Mucosa of stomach (tissue), 1 donor: ENCODE results near the gene PRKAG3.
"Not testable (repeated sequence)": the region's sequence is repeated elsewhere in the genome, so short reads cannot be mapped to it uniquely, and the experiment has no call there.

Experiments
- H3K27me3 ChIP-seq: one replicate; pipeline ENCODE4 v1.7.0; 2013; ENCODE audit warnings: mild to moderate bottlenecking, low read length; ENCODE audit not compliant: control insufficient read depth, insufficient read depth
- H3K36me3 ChIP-seq: one replicate; pipeline ENCODE4 v1.7.0; 2013; ENCODE audit warnings: low read length; ENCODE audit not compliant: control insufficient read depth, insufficient read depth
- H3K4me1 ChIP-seq: one replicate; pipeline ENCODE4 v1.7.0; 2013; ENCODE audit warnings: mild to moderate bottlenecking, low read length; ENCODE audit not compliant: control insufficient read depth, insufficient read depth
- H3K4me3 ChIP-seq: one replicate; pipeline ENCODE4 v1.7.0; 2013; ENCODE audit warnings: low read length
- H3K9ac ChIP-seq: one replicate; pipeline ENCODE4 v1.7.0; 2013; ENCODE audit warnings: mild to moderate bottlenecking, low read length, moderate library complexity
- H3K9me3 ChIP-seq: one replicate; pipeline ENCODE4 v1.7.0; 2013; ENCODE audit warnings: mild to moderate bottlenecking, low read length, moderate library complexity; ENCODE audit not compliant: control insufficient read depth
- donor health status: Pancreatic carcinoma.

PRKAG3 gene

DNA sequence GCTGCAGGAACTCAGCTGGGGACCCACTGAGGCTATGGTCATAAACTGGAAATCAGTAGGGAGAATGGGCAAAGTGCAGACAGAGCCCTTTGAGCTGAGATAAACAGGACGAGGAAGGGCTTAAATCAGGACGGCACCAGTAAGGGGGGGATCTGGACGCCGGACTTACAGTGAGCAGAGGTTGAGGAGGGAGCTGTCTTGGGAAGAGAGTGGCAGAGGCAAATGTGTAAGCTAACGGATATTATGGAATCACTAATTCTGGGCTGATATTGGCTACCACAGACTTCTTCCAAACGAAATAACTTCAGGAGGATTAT, 49.1 kb downstream of the PRKAG3 start:
- peak overlapping the region; percentile 37 for H3K4me3 ChIP-seq
- peaks cover 18% of the 10 kb centered on the region for H3K27me3 ChIP-seq
- peak overlapping the region; percentile 72 for H3K9ac ChIP-seq
- peaks cover 30% of the 10 kb centered on the region for H3K4me1 ChIP-seq
- no peaks in the 10 kb centered on the region for H3K9me3 ChIP-seq
- no peaks in the 10 kb centered on the region for H3K36me3 ChIP-seq

DNA sequence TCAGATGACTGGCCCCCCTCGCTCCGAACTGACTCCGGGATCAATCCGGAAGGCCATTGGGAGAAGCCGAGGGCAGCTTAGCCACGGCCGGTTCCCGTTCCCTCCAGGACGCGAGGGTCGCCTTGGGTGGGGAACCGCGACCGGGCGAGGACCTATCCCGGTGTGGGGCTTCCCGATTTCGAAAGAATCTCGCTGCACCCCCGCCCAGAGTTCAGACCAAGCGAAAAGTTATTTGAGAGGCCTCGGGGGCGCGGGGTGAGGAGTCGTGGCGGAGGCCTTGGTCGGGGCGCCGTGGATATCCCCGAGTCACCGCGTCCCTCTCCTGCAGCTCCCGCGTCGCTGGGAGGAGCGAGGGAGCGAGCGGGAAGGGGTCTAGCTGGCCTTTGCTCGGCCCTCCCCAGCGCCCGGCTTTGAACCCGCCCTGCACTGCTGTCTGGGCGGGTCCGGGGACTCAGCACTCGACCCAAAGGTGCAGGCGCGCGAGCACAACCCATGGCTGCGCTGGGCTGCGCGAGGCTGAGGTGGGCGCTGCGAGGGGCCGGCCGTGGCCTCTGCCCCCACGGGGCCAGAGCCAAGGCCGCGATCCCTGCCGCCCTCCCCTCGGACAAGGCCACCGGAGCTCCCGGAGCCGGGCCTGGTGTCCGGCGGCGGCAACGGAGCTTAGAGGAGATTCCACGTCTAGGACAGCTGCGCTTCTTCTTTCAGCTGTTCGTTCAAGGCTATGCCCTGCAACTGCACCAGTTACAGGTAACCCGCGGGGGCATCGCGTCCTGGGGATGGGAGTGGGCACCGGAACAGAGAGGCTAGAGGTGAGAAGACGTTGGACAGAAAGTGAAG, 49.7 kb downstream of the PRKAG3 start, which contains the start of gene CYP27A1:
TSS of gene CYP27A1 (plus strand) at position 457 of the 837 bp plus-strand sequence. CDS start at position 493, 36 bp downstream.
- peak within 1 kb of the TSS; percentile 37 for H3K4me3 ChIP-seq
- H3K9me3 ChIP-seq = no peaks in the 10 kb centered on the region

DNA sequence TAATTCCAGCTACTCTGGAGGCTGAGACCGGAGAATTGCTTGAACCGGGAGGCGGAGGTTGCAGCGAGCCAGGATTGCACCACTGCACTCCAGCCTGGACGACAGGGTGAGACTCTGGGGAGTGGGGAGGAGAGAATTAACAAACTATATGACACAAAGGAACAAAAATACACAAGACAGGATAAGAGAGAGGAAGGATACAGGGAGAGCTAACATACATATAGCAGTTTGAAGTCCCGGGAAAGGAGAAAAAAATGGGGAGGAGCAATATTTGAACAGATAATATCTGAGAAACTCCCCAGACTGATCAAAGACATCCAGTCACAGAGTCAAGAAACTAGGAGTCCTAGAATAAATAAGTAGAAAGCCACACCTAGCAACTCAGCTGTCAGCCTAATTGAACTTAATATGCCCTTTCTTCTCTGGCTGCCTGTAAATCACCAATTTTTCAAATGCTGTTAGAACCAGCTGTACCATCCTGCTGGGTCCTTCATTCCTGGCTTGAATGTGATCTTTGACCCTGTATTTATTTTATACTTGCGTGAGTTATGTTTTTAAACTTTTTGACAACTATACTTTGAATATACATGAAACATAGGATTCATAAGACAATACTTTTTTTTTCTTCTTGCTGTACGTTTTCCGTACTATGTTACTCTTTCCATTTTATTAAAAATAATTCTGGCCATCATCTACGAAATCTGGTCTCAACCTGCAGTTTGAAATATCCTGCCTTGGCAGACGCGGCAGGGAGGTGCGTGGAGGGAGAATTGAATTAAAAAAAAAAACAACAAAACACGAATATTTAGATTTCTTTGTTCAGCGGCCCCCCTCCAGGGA, 50.5 kb downstream of the PRKAG3 start:
- Histone ChIP-seq H3K9me3 (no peaks in the 10 kb centered on the region), H3K27me3 (peaks cover 18% of the 10 kb centered on the region), H3K9ac (peak overlapping the region; percentile 72), H3K36me3 (no peaks in the 10 kb centered on the region), H3K4me1 (peaks cover 30% of the 10 kb centered on the region), H3K4me3 (peak overlapping the region; percentile 37)

More for the DNA sequence above, 49.7 kb downstream of the PRKAG3 start, which contains the start of gene CYP27A1:
- Histone ChIP-seq H3K9ac (peak within 1 kb of the TSS; percentile 72), H3K36me3 (no peaks in the 10 kb centered on the region), H3K4me1 (peaks cover 30% of the 10 kb centered on the region), H3K27me3 (peaks cover 18% of the 10 kb centered on the region)

DNA sequence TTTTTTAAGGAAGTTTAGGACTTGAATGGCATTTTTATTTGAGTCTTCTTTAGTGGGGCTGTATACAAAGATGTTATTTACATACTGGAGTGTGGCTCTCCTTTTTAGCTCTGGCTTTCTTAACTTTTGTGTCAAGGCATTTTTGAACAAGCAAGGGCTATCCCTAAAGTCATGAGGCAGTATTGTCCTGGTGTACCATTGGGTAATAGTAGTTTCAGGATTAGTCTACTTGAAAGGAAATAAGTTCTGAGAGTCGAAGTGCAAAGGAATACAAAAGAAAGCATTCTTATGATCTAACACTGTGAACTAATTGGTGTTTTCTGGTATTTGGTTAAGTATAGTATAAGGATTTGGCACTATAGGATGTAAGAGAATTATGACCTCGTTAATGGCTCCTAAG, 51.6 kb downstream of the PRKAG3 start:
- Histone ChIP-seq H3K27me3 (peaks cover 18% of the 10 kb centered on the region), H3K4me1 (peaks cover 25% of the 10 kb centered on the region), H3K9ac (no peak overlapping the region), H3K9me3 (no peaks in the 10 kb centered on the region), H3K4me3 (no peak overlapping the region), H3K36me3 (no peaks in the 10 kb centered on the region)

DNA sequence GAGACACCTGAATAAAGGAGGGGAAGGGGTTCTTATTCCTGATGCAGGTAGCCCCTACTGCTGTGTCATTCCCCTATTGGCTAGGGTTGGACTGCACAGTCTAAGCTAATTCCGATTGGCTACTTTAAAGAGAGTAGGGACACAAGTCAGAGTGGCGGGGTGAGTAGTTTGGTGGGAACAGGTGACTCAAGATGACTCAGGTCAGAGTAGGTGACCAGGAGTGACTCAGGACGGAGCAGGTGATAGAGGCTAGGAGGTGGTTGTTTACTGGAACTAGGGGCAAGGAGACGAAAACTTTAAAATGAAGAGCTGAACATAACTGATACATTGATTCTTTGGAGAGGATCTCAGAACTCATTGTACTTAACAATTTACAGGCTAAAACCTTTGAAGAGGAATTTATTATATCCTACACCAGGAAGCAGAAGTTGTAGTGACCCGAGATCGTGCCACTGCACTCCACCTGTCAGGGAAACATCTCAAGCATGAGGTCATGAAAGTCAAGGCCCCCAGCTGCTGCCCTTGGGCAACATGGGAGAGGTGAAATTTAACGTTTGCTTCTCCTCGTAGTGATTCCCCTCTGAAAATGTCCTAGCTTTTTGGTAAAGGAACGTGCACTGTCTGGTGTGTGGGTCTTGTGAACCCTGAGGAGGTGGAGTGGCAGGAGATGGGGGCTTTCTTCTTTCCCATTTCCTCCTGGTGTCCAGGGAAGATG, 54.2 kb downstream of the PRKAG3 start:
- H3K9me3 ChIP-seq = no peaks in the 10 kb centered on the region
- peaks cover 12% of the 10 kb centered on the region for H3K27me3 ChIP-seq
- H3K4me3 ChIP-seq = no peak overlapping the region
- H3K36me3 ChIP-seq = no peaks in the 10 kb centered on the region
- no peak overlapping the region for H3K9ac ChIP-seq
- H3K4me1 ChIP-seq = peaks cover 24% of the 10 kb centered on the region

DNA sequence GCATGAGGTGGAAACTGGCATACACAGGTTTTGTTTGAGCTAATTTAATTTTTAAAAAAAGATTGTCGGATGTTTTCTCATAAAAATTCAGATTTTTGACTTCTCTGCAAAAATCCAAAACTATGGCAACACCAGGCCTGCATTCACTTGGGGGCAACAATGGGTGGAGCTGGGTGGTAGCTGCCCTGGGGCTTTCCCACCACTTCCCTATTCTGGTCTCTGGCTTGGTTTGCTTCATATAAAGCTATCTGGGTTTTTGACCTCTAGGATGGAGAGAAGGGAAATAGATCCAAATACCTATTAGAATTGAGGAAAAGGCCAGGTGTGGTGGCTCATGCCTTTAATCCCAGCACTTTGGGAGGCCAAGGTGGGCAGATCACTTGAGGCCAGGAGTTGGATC, 55.1 kb downstream of the PRKAG3 start:
- H3K27me3 ChIP-seq = peaks cover 3% of the 10 kb centered on the region
- H3K9ac ChIP-seq = no peak overlapping the region
- H3K4me1 ChIP-seq = peaks cover 19% of the 10 kb centered on the region
- H3K4me3 ChIP-seq = no peak overlapping the region
- H3K9me3 ChIP-seq = no peaks in the 10 kb centered on the region
- no peaks in the 10 kb centered on the region for H3K36me3 ChIP-seq

DNA sequence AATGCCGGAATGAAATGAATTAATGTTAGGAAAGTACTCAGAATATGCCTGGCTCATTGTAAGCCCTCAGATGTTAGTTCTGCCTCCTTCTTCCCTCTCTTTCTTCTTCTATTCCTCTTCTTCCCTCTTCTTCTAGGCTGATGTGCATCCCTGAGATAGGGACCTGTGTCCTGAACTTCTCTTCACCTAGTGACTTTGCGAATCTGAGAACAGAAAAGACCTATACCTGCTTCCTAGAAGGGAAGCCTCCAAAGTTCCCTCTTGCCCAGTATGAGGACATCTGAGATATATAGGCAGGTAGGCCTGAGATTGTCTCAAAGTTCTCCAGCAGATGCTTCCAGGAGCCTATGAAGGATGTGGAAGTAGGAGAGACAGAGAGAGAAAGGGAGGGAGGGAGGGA, 57.7 kb downstream of the PRKAG3 start:
- Histone ChIP-seq H3K4me3 (no peak overlapping the region), H3K4me1 (peaks cover 1% of the 10 kb centered on the region), H3K9me3 (no peaks in the 10 kb centered on the region), H3K27me3 (no peaks in the 10 kb centered on the region), H3K9ac (no peak overlapping the region), H3K36me3 (no peaks in the 10 kb centered on the region)

DNA sequence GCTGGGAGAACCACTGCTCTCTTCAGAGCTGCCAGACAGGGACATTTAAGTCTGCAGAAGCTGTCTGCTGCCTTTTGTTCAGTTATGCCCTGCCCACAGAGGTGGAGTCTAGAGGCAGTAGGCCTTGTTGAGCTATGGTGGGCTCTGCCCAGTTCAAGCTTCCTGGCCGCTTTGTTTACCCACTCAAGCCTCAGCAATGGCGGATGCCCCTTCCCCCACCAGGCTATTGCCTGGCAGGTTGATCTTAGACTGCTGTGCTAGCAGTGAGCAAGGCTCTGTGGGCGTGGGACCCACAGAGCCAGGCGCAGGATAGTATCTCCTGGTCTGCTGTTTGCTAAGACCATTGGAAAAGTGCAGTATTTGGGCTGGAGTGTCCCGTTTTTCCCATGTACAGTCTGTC, 58.8 kb downstream of the PRKAG3 start:
- H3K27me3 ChIP-seq, H3K4me1 ChIP-seq, H3K4me3 ChIP-seq, H3K9me3 ChIP-seq, H3K9ac ChIP-seq, H3K36me3 ChIP-seq: not testable (repeated sequence)
